Prostate gland (tissue), 2 donors: ENCODE data around the gene PKP3. TPM values are rescaled to one million over a fixed set of nuclear protein-coding genes. Genes with fewer than 3 reads are reported as not detected.
"Not testable (repeated sequence)": the region's sequence is repeated elsewhere in the genome, so short reads cannot be mapped to it uniquely, and the experiment has no call there.

Source experiments
- DNase-seq: peaks from one replicate; pipeline ENCODE4 v3.0.0-alpha.2; 2019; ENCODE audit warnings: low spot score
- H3K27ac ChIP-seq, 2 donors: fragments of 200-600 bp; sonication (generic); 2 replicates each; pipeline ENCODE4 v1.5.1; 2017 to 2019
- H3K27me3 ChIP-seq: fragments of 200-600 bp; sonication (generic); replicated peaks from 2 replicates; pipeline ENCODE4 v1.5.1; 2019; ENCODE audit not compliant: insufficient read depth
- H3K36me3 ChIP-seq, 2 donors: fragments of 200-600 bp; sonication (generic); 1 replicate in 1 of 2; 2 replicates in 1 of 2; pipeline versions ENCODE4 v1.5.1 to v1.8.1; 2017 to 2019
- H3K4me1 ChIP-seq: fragments of 200-600 bp; sonication (generic); replicated peaks from 2 replicates; pipeline ENCODE4 v1.5.1; 2019
- H3K4me3 ChIP-seq, 2 donors: fragments of 200-600 bp; sonication (generic); 2 replicates each; pipeline ENCODE4 v1.5.1; 2017 to 2019
- H3K9me3 ChIP-seq: fragments of 200-600 bp; sonication (generic); 2 replicates; pipeline ENCODE4 v1.5.1; 2017
- POLR2A ChIP-seq: fragments of 450-650 bp; IDR thresholded peaks from one replicate; pipeline ENCODE4 v1.6.1; 2016; ENCODE audit warnings: antibody characterized with exemption, mild to moderate bottlenecking
- POLR2AphosphoS5 ChIP-seq: sonication (generic); formaldehyde crosslinking; IDR thresholded peaks from one replicate; pipeline ENCODE4 v1.6.1; 2017; ENCODE audit warnings: antibody characterized with exemption
- WGBS: methylation state at CpG from one replicate; pipeline ENCODE4 v1.1.5; 2018; 5-methylcytosine and 5-hydroxymethylcytosine counted together
- intact Hi-C: fragments of 100-400 bp; cut with DNase I; formaldehyde crosslinking; loops from one replicate; pipeline ENCODE4 v1.14.2; 2022
- total RNA-seq, 2 donors: library from RNA; depleted of rRNA; stranded (reverse); fragments of >200 nt; gene quantifications; one replicate each; pipeline ENCODE4 v1.1.0, GENCODE V29; 2016
- TF ChIP-seq, protein P1 (sequence below), 4 experiments: fragments of 200-600 bp in 2 of 4; fragments of 450-650 bp in 2 of 4; sonication (generic) in 2 of 4; IDR thresholded peaks; 1 replicate in 3 of 4; 2 replicates in 1 of 4; pipeline ENCODE4 v1.5.1; 2016 to 2019; ENCODE audit warnings: antibody characterized with exemption in 4 of 4, mild to moderate bottlenecking in 2 of 4, moderate library complexity in 2 of 4

Gene PKP3
- total RNA-seq, 2 donors from 2014 or later = 58.6 to 88.4 TPM

DNA sequence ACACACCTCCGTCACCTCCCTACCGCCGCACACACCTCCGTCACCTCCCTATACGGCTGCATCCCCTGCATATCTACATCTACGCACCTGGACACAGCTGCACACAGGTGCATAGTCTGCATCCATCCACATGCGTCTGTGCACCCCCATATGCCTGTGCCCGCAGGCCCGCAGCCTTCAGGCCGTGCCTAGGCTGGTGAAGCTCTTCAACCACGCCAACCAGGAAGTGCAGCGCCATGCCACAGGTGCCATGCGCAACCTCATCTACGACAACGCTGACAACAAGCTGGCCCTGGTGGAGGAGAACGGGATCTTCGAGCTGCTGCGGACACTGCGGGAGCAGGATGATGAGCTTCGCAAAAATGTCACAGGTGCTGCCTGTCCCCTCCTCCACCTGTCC is 4.8 kb downstream of the PKP3 start:
- no peaks in the 10 kb centered on the region for H3K36me3 ChIP-seq
- H3K4me1 ChIP-seq = peaks cover 3% of the 10 kb centered on the region
- H3K4me3 ChIP-seq = no peak overlapping the region
- intact Hi-C loops = no loop called here
- TF ChIP-seq POLR2A (no peak), POLR2AphosphoS5 (no peak)
- TF ChIP-seq, protein P1, sequence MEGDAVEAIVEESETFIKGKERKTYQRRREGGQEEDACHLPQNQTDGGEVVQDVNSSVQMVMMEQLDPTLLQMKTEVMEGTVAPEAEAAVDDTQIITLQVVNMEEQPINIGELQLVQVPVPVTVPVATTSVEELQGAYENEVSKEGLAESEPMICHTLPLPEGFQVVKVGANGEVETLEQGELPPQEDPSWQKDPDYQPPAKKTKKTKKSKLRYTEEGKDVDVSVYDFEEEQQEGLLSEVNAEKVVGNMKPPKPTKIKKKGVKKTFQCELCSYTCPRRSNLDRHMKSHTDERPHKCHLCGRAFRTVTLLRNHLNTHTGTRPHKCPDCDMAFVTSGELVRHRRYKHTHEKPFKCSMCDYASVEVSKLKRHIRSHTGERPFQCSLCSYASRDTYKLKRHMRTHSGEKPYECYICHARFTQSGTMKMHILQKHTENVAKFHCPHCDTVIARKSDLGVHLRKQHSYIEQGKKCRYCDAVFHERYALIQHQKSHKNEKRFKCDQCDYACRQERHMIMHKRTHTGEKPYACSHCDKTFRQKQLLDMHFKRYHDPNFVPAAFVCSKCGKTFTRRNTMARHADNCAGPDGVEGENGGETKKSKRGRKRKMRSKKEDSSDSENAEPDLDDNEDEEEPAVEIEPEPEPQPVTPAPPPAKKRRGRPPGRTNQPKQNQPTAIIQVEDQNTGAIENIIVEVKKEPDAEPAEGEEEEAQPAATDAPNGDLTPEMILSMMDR (IDR thresholded peaks at IDR 0.05) = no peak
- H3K9me3 ChIP-seq = no peaks in the 10 kb centered on the region
- no peaks in the 10 kb centered on the region for H3K27me3 ChIP-seq
- H3K27ac ChIP-seq = no peak overlapping the region
- DNase-seq = no peak
- 90% methylated on average over 20 of the region's 20 CpGs for WGBS

DNA sequence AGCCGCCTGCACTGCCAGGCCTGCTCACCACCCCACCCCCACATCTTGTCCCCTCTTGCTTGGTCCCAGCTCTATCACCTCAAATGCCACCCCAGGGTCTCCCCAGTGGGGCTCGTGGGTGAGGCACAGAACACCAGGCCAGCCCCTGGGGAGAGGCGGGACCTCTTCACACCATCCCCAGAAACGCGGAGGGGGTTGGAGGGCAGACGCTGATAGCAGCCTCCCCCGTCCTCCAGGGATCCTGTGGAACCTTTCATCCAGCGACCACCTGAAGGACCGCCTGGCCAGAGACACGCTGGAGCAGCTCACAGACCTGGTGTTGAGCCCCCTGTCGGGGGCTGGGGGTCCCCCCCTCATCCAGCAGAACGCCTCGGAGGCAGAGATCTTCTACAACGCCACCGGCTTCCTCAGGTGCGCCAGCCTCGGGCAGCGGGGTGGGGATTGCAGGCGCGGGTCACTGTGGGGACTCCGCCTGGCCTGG is 5.8 kb downstream of the PKP3 start:
- Histone ChIP-seq H3K4me1 (peaks cover 2% of the 10 kb centered on the region), H3K9me3 (no peaks in the 10 kb centered on the region), H3K27ac (no peak overlapping the region), H3K4me3 (no peak overlapping the region), H3K27me3 (no peaks in the 10 kb centered on the region), H3K36me3 (no peaks in the 10 kb centered on the region)
- no peak for DNase-seq
- intact Hi-C loops = no loop called here
- TF ChIP-seq POLR2A = no peak
- TF ChIP-seq POLR2AphosphoS5 = no peak
- TF ChIP-seq, protein P1 (IDR thresholded peaks at IDR 0.05) = no peak
- 85% methylated on average over 15 of the region's 21 CpGs for WGBS

DNA sequence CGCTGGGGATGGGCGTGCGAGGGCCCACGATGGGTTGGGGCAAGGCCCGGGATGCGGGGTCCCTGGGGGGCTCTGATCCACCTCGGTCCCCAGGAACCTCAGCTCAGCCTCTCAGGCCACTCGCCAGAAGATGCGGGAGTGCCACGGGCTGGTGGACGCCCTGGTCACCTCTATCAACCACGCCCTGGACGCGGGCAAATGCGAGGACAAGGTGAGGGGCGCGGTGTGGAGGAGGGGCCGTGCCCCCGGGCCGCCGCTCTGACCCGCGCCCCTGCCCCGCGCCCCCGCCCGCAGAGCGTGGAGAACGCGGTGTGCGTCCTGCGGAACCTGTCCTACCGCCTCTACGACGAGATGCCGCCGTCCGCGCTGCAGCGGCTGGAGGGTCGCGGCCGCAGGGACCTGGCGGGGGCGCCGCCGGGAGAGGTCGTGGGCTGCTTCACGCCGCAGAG is 6.3 kb downstream of the PKP3 start:
- WGBS = 70% methylated on average over 29 of the region's 50 CpGs
- DNase-seq = no peak
- intact Hi-C loops = no loop called here
- Histone ChIP-seq H3K36me3 (no peaks in the 10 kb centered on the region), H3K4me1 (peaks cover 2% of the 10 kb centered on the region), H3K27ac (no peak overlapping the region), H3K4me3 (no peak overlapping the region), H3K9me3 (no peaks in the 10 kb centered on the region), H3K27me3 (no peaks in the 10 kb centered on the region)
- no peak for TF ChIP-seq POLR2AphosphoS5
- TF ChIP-seq, protein P1 (IDR thresholded peaks at IDR 0.05) = no peak
- no peak for TF ChIP-seq POLR2A

DNA sequence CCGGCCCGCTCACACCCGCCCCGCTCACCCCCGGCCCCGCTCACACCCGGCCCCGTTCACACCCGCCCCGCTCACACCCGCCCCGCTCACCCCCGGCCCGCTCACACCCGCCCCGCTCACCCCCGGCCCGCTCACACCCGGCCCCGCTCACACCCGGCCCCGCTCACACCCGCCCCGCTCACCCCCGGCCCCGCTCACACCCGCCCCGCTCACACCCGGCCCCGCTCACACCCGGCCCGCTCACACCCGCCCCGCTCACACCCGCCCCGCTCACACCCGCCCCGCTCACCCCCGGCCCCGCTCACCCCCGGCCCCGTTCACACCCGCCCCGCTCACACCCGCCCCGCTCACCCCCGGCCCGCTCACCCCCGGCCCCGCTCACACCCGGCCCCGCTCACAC is 7.2 kb downstream of the PKP3 start:
- WGBS = no CpG with 5 or more reads among the region's 52 CpGs
- intact Hi-C loops, H3K36me3 ChIP-seq, H3K27ac ChIP-seq, DNase-seq, H3K9me3 ChIP-seq, H3K4me1 ChIP-seq, H3K4me3 ChIP-seq, H3K27me3 ChIP-seq: not testable (repeated sequence)

DNA sequence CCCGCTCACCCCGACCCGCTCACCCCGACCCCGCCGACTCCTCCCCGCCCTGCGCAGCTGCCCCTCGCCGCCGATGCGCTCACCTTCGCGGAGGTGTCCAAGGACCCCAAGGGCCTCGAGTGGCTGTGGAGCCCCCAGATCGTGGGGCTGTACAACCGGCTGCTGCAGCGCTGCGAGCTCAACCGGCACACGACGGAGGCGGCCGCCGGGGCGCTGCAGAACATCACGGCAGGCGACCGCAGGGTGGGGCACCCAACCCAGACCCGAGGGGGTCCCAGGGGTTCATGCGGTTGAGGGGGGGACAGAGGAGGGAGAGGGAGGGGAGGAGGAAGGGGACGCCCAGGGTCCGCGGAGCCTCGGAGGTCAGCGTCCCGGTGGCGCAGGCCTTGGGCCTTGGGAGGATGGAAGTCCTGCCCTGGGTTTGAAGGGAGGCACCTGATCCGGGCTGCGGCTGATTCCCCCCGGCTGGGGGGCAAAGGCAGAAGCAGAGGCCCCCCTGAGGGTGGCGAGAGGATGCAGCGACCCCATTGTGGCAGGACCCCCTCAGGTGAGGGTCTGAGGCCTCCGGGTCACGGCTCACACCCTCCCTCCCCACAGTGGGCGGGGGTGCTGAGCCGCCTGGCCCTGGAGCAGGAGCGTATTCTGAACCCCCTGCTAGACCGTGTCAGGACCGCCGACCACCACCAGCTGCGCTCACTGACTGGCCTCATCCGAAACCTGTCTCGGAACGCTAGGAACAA is 9.2 kb downstream of the PKP3 start:
- Histone ChIP-seq H3K9me3 (no peaks in the 10 kb centered on the region), H3K4me3 (no peak overlapping the region), H3K27ac (no peak overlapping the region), H3K36me3 (no peaks in the 10 kb centered on the region), H3K27me3 (no peaks in the 10 kb centered on the region), H3K4me1 (peaks cover 9% of the 10 kb centered on the region)
- intact Hi-C loops = no loop called here
- no peak for TF ChIP-seq POLR2AphosphoS5
- TF ChIP-seq POLR2A = no peak
- TF ChIP-seq, protein P1 (IDR thresholded peaks at IDR 0.05) = no peak
- no peak for DNase-seq
- 90% methylated on average over 47 of the region's 55 CpGs for WGBS
